Erythroblast (primary cell): Measurements from ENCODE around the gene ZC3H7B.

ENCODE experiments used
- GATA1 ChIP-seq: IDR thresholded peaks from 2 replicates; pipeline ENCODE4 v1.6.1; 2011; ENCODE audit warnings: low read depth, mild to moderate bottlenecking, control low read depth, low read length, moderate library complexity
- POLR2A ChIP-seq: IDR thresholded peaks from 2 replicates; pipeline ENCODE4 v1.6.1; 2011; ENCODE audit warnings: mild to moderate bottlenecking, low read length

DNA sequence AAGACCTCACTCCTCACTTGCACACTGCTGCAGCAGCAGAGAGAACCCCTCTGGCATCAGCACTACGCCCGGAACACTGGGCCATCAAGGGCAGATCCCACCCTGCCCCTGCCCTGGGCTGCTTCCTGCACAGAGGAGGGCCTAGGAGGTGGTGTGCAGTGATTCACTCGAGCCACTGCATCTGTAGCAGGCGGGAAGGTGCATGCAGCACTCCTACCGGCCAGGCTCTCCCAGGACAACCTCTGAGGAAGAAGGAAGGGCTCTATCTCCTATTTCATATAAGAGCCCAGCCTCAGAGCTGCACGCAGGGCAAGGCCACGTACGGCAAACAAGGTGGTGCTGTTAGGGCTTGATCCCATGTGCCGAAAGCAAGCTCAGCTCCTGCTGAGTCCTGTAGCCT is 29.5 kb upstream of the ZC3H7B start:
- TF ChIP-seq POLR2A = no peak
- no peak for TF ChIP-seq GATA1
